MCF 10A (cell line): Measurements from ENCODE around the gene TWIST2. TPM values are rescaled to one million over a fixed set of nuclear protein-coding genes. Genes with fewer than 3 reads are reported as not detected.

Experiments
- BruUV-seq: library from RNA; stranded (reverse); fragments of 400-500 nt; replicated peaks from 2 replicates; lab custom pipeline; 2021; lab: Mats Ljungman, UMichigan
- CTCF ChIA-PET: fragments of 300-600 bp; sonication (Branson Sonifier 250); formaldehyde crosslinking; extraction: SDS; loops from one replicate; lab custom pipeline; 2021; ENCODE audit warnings: antibody characterized with exemption, inconsistent platforms; lab: Yijun Ruan, JAX
- POLR2A ChIA-PET: fragments of 300-600, 350-650 bp; sonication (Branson Sonifier 250); formaldehyde crosslinking; extraction: SDS; loops from one replicate; lab custom pipeline; 2020; ENCODE audit warnings: antibody characterized with exemption, inconsistent platforms; lab: Yijun Ruan, JAX
- DNase-seq: peaks from one replicate; pipeline ENCODE4 v3.0.0-alpha.2; 2018; ENCODE audit not compliant: unreplicated experiment
- H3K27ac Mint-ChIP-seq: one replicate; pipeline ENCODE4 v1.8.0; 2022; ENCODE audit warnings: mild to moderate bottlenecking, low read depth, mixed read lengths; ENCODE audit not compliant: unreplicated experiment
- H3K27me3 Mint-ChIP-seq: one replicate; pipeline ENCODE4 v1.8.0; 2022; ENCODE audit warnings: mixed read lengths; ENCODE audit not compliant: insufficient read depth, unreplicated experiment
- H3K36me3 Mint-ChIP-seq: one replicate; pipeline ENCODE4 v1.8.0; 2022; ENCODE audit warnings: mild to moderate bottlenecking, moderate library complexity, mixed read lengths; ENCODE audit not compliant: insufficient read depth, unreplicated experiment
- H3K4me1 Mint-ChIP-seq: one replicate; pipeline ENCODE4 v1.8.0; 2022; ENCODE audit warnings: mixed read lengths; ENCODE audit not compliant: insufficient read depth, unreplicated experiment
- H3K4me3 Mint-ChIP-seq: one replicate; pipeline ENCODE4 v1.8.0; 2022; ENCODE audit warnings: mild to moderate bottlenecking, moderate library complexity, mixed read lengths; ENCODE audit not compliant: unreplicated experiment
- H3K9me3 Mint-ChIP-seq: one replicate; pipeline ENCODE4 v1.8.0; 2022; ENCODE audit warnings: mixed read lengths; ENCODE audit not compliant: unreplicated experiment
- intact Hi-C: fragments of 100-400 bp; cut with micrococcal nuclease; formaldehyde crosslinking; loops from 2 replicates; pipeline ENCODE4 v1.14.1; 2022
- total RNA-seq: library from RNA; stranded (reverse); gene quantifications from 2 replicates; pipeline ENCODE4 v1.2.3, GENCODE V29; 2022
- TF ChIP-seq, protein P1 (sequence below): fragments of 200-600 bp; IDR thresholded peaks from one replicate; pipeline ENCODE4 v1.8.0; 2022; ENCODE audit warnings: antibody characterized with exemption, mild to moderate bottlenecking; ENCODE audit not compliant: unreplicated experiment

Gene TWIST2
- total RNA-seq, 1 experiment from 2014 or later, result 30.2 TPM

DNA sequence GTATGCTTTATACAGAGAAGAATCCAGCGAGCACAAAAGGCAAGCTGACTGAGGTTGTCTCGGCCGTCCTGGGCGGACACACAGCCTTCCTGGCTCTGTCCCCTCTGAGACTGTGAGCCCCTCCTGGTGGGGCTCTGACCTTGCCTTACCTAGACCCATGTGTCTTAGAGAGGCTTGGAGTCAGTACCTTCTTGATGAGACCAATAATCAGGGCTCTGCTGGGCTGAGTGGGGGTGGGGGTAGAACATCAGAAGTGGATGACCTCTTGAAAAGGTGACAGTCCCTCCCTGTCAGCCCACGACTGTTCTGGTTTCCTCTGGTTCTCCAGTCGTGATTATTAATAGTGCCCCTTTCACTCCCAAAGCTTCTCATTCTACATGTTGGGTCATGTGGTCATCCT is 31.2 kb downstream of the TWIST2 start:
- TF ChIP-seq, protein P1, sequence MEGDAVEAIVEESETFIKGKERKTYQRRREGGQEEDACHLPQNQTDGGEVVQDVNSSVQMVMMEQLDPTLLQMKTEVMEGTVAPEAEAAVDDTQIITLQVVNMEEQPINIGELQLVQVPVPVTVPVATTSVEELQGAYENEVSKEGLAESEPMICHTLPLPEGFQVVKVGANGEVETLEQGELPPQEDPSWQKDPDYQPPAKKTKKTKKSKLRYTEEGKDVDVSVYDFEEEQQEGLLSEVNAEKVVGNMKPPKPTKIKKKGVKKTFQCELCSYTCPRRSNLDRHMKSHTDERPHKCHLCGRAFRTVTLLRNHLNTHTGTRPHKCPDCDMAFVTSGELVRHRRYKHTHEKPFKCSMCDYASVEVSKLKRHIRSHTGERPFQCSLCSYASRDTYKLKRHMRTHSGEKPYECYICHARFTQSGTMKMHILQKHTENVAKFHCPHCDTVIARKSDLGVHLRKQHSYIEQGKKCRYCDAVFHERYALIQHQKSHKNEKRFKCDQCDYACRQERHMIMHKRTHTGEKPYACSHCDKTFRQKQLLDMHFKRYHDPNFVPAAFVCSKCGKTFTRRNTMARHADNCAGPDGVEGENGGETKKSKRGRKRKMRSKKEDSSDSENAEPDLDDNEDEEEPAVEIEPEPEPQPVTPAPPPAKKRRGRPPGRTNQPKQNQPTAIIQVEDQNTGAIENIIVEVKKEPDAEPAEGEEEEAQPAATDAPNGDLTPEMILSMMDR, result no peak
- H3K27me3 Mint-ChIP-seq, result no peaks in the 10 kb centered on the region
- no peaks in the 10 kb centered on the region for H3K9me3 Mint-ChIP-seq
- peaks cover 10% of the 10 kb centered on the region for H3K4me1 Mint-ChIP-seq
- no peak for DNase-seq
- POLR2A ChIA-PET, result no interaction called here
- H3K27ac Mint-ChIP-seq, result no peak overlapping the region
- intact Hi-C loops, result no loop called here
- CTCF ChIA-PET, result no interaction called here
- no TSS peak for BruUV-seq
- H3K36me3 Mint-ChIP-seq, result peaks cover 20% of the 10 kb centered on the region
- H3K4me3 Mint-ChIP-seq, result no peak overlapping the region

DNA sequence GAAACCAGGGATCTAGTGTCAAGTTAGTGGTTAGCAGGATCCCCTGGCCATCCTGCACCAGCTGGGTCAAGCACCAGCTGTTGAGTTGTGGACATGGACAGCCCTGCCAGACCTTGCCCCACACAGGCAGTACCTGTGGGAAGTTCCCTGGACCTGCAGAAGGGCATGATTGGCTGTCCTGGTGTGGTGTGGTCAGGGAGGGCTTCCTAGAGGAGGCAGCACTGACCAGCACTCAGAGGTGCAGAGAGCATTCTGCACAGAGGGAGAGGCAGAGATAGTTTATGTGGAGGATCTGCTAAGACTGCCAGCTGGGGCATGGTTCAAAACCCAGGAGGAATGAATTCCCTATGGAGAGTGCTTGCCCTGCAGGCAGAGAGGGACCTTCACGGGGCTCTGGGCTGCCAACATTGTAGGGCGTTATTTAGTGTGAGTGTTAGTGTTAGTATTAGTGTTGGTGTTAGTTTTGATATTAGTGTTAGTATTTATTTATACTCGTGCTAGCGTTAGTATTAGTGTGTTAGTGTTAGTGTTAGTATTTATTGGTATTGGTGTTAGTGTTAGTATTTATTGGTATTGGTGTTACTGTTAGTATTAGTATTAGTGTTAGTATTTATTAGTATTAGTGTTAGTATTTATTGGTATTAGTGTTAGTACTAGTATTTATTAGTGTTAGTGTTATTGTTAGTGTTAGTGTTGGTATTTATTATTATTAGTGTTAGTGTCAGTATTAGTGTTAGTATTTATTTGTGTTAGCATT is 31.9 kb downstream of the TWIST2 start:
- intact Hi-C loops, result no loop called here
- no TSS peak for BruUV-seq
- Mint-ChIP-seq H3K36me3 (peaks cover 13% of the 10 kb centered on the region), H3K4me1 (peaks cover 10% of the 10 kb centered on the region), H3K27me3 (no peaks in the 10 kb centered on the region), H3K9me3 (no peaks in the 10 kb centered on the region), H3K4me3 (no peak overlapping the region), H3K27ac (no peak overlapping the region)
- CTCF ChIA-PET, result no interaction called here
- DNase-seq, result no peak
- POLR2A ChIA-PET, result no interaction called here
- TF ChIP-seq, protein P1, result no peak

DNA sequence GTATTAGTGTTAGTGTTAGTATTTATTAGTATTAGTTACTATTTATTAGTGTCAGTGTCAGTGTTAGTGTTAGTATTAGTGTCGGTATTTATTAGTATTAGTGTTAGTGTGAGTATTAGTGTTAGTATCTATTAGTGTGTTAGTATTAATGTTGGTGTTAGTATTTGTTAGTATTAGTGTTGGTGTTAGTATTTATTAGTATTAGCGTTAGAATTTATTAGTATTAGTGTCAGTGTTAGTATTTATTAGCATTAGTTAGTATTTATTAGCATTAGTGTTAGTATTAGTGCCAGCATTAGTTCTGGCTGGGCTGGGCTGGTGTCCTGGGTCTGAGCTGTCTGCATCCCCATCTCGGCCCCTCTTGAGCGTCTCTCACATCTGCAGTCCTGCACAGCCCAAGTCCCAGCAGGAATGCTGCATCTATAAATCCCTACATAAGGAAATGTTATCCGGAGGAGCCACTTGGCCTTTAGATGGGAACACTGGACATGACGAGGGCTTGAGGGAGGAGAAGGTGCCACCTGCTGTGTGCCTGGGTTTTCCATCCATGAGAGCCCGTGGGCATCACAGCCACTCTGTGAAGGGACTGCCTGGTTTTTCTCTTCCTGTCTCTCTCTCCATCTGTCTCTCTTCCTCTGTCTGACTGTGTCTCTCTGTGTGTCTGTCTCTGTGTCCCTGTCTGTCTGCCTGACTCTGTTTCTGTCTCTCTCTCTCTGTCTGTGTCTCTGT is 33.6 kb downstream of the TWIST2 start:
- ChIA-PET CTCF (no interaction called here), POLR2A (no interaction called here)
- TF ChIP-seq, protein P1, result no peak
- peaks cover 15% of the 10 kb centered on the region for H3K4me1 Mint-ChIP-seq
- intact Hi-C loops, result no loop called here
- no peak overlapping the region for H3K4me3 Mint-ChIP-seq
- H3K36me3 Mint-ChIP-seq, result peaks cover 9% of the 10 kb centered on the region
- BruUV-seq, result no TSS peak
- no peaks in the 10 kb centered on the region for H3K27me3 Mint-ChIP-seq
- no peaks in the 10 kb centered on the region for H3K9me3 Mint-ChIP-seq
- DNase-seq, result no peak
- peak overlapping the region; percentile 1 for H3K27ac Mint-ChIP-seq

DNA sequence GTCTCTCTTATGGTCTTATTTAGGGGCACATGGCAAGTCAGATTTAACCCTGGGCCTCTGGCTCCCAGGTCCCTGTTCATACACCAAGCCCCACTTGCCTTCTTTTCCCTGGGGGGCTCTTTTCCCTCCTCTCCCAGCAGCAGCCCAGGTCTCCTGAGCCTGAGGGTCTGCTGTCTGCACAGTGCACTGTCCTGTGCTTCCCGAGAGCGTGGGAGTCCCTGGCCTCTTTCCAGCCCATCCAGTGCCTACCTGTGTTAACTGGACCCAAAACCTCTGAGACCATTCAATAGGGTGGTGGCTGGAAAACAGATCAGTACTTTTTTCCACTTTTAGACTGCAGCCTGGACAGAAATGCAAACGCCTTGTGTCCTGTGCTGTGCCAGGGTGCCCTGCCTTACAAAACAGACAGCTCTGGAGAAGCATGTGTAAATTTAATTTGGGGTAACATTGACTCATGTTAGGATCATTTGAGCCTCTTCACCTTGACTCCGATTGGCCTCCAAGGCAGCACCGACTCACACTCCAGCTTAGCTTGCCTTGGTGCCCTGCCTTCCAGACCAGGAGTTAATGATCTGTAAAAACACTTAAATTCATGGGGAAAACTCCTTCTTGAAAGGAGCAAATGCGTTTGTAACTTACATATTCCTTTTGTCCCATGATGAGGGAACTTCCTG is 34.3 kb downstream of the TWIST2 start:
- Mint-ChIP-seq H3K4me3 (no peak overlapping the region), H3K27me3 (no peaks in the 10 kb centered on the region), H3K27ac (no peak overlapping the region), H3K4me1 (peaks cover 15% of the 10 kb centered on the region), H3K9me3 (no peaks in the 10 kb centered on the region), H3K36me3 (peaks cover 15% of the 10 kb centered on the region)
- intact Hi-C loops, result no loop called here
- ChIA-PET CTCF (interaction anchor here (0.6 kb wide), 1 partner anchor 164 kb away, joined by 3 read pairs; no protein-coding TSS in a partner anchor), POLR2A (interaction anchor here (0.6 kb wide), 1 partner anchor 20 kb away, joined by 3 read pairs; no protein-coding TSS in a partner anchor)
- TF ChIP-seq, protein P1, result no peak
- no peak for DNase-seq
- BruUV-seq, result no TSS peak
